Measurements from ENCODE around the gene ZNF43.

Gene ZNF43

DNA sequence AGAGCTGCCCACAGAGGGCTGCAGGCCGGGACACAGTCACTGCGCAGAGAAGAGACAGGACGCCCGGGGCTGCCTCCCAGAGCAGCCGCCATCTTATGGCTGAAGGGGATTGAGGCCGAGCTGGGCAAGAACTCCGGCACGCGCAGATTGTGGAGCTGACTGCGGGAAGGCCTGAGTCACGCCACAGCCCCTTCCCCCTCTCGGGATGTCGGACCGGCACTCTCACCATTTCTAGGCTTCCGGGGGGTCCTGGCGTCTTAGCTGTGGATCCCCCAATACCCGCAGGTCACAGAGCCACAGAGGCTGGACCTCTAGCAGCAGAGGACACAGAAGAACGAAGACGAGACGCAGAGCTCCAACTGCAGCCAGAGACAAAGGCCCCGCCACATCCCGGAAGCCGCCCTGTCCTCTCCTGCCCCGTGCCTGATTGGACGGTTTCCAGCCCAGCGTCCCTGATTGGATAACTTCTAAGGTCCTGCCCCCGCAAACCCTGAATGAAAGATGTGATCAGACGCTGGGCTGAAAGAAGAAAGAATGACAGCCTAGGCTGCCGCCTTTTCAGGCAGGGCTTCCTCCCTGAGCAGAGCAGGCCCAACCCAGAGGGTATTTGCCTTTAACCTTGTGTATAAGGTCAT lies at the start of gene ZNF43:
Gene ZNF43 (minus strand): TSS at position 373 of the 635 bp plus-strand sequence. CDS start 144 bp downstream, at position 229.
- no peak for TF ChIP-seq GATA3 (IDR thresholded peaks at IDR 0.05; ENCODE audit: low read depth, low read length)
- peak; percentile 48 for TF ChIP-seq GATA2 (IDR thresholded peaks at IDR 0.05; ENCODE audit: low read depth, low read length)

- TF ChIP-seq GATA3 (IDR thresholded peaks at IDR 0.05; ENCODE audit: low read depth, low read length) (no peak), GATA2 (IDR thresholded peaks at IDR 0.05; ENCODE audit: low read depth, low read length) (no peak)
Observed at GRCh38 chr19:21883516-21883915, 47.5 kb upstream of the ZNF43 start.

DNA sequence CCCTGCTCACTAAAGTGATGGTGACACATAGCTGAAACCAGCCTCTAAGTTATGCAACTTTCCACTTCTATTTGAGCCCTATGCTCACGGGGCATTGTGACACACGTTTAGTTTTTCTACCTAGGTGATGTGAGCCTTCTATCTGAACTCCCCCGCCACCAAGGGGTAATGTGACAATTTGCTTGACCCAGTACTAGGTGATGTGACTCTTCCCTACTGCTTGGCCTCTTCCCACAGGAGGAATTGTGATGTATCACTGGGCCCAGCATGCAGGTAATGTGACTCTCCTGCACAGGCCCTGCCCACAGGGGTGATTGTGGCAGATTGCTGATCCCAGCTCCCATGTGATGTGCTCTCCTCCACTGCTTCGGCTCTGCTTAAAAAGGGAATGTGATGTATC lies 42.7 kb upstream of the ZNF43 start:
- no peak for TF ChIP-seq GATA3 (IDR thresholded peaks at IDR 0.05; ENCODE audit: low read depth, low read length)
- no peak for TF ChIP-seq GATA2 (IDR thresholded peaks at IDR 0.05; ENCODE audit: low read depth, low read length)

DNA sequence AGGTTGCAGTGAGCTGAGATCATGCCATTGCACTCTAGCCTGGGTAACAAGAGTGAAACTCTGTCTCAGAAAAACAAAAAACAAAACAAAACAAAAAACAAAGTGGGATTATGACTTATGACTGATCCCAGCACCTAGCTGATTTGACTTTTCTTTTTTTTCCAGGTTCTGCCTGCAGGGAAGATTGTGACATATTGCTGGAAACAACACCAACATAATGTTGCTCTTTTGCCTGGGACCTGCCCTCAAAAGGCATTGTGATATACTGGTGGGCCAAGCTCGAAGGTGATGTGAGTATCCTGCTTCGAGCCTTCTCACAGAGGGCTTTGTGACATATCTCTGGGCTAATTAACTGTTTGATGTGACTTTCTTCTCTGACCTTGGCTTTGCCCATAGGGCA lies 42.0 kb upstream of the ZNF43 start:
- TF ChIP-seq GATA3 (IDR thresholded peaks at IDR 0.05; ENCODE audit: low read depth, low read length) (no peak), GATA2 (IDR thresholded peaks at IDR 0.05; ENCODE audit: low read depth, low read length) (no peak)

DNA sequence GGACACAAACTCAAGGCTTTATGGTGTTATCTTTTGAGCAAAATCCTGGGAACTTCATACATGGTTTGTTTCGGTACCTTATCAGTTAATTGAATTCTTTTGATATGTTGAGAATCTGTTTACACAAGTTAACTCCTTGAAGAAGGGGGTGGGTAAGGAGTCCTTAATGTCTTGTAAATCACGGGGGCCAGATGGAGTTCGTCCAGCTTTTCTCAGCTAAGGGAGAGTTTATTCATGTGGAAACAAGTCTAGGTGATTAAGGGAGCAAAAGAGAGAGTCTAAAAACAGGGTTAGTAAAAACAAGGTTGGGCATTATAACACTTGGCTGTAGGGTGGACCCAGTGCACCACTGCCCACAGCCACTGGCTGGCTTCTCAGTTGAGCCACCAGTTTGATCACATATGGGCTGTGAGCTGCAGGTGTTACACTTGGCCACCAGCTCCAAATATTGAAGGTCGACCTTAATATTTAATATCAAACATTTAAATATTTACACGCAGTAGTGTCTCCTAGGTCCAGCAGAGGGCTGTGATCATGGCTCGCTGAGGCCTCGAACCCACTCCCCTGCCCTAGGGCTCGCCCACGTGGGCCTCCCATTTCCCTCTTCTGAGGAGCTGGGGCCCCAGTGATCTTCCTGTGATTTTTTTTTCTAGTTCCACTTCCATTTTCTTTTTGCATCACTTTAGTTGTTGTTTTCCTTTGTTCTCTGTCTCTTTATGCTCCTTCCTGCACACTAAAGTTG lies 21.0 kb upstream of the ZNF43 start:
- TF ChIP-seq GATA2 (IDR thresholded peaks at IDR 0.05; ENCODE audit: low read depth, low read length) (no peak), GATA3 (IDR thresholded peaks at IDR 0.05; ENCODE audit: low read depth, low read length) (no peak)

DNA sequence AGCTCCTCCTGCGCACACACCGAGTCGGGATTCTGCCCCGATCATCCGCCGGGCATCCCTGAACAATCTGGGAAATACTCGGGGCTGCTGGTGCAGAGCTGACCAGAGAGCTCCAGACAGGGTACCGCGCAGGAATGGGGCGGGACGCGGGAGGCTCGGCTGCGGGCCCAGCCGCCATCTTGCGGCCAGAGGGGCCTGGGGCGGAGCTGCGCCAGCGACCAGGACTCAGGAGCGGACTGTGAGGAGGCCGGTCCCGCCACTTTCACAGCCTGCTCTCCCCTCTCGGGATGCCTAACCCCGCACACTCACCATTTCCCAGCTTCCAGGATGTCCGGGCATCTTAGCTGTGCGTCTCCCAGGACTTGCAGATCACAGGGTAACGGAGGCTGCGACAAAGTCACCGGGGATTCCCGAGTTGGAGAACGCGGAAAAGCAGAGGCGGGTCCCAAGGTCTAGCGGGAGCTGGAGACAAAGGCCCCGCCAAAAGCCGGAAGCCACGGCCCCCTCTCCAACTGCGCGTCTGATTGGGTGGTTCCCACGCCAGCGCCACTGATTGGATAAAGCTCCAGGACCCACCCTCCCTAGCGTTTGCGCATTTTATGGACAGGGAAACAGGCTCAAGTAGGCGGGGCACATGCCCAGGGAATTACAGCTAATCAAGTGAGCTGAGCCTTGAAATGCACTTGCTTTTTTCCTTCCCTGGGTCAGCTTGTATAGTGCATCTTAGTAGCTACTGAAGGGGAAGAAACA lies 15.8 kb upstream of the ZNF43 start:
- no peak for TF ChIP-seq GATA3 (IDR thresholded peaks at IDR 0.05; ENCODE audit: low read depth, low read length)
- TF ChIP-seq GATA2 (IDR thresholded peaks at IDR 0.05; ENCODE audit: low read depth, low read length): no peak

GRCh38 chr19:21850656-21851255 lies 14.8 kb upstream of the ZNF43 start:
- TF ChIP-seq GATA2 (IDR thresholded peaks at IDR 0.05; ENCODE audit: low read depth, low read length) (no peak), GATA3 (IDR thresholded peaks at IDR 0.05; ENCODE audit: low read depth, low read length) (no peak)

- TF ChIP-seq GATA2 (IDR thresholded peaks at IDR 0.05; ENCODE audit: low read depth, low read length) (no peak), GATA3 (IDR thresholded peaks at IDR 0.05; ENCODE audit: low read depth, low read length) (no peak)
Observed at GRCh38 chr19:21848706-21849105, 12.7 kb upstream of the ZNF43 start.

- TF ChIP-seq GATA3 (IDR thresholded peaks at IDR 0.05; ENCODE audit: low read depth, low read length) (no peak), GATA2 (IDR thresholded peaks at IDR 0.05; ENCODE audit: low read depth, low read length) (no peak)
Observed at GRCh38 chr19:21843081-21843480, 7.1 kb upstream of the ZNF43 start.

DNA sequence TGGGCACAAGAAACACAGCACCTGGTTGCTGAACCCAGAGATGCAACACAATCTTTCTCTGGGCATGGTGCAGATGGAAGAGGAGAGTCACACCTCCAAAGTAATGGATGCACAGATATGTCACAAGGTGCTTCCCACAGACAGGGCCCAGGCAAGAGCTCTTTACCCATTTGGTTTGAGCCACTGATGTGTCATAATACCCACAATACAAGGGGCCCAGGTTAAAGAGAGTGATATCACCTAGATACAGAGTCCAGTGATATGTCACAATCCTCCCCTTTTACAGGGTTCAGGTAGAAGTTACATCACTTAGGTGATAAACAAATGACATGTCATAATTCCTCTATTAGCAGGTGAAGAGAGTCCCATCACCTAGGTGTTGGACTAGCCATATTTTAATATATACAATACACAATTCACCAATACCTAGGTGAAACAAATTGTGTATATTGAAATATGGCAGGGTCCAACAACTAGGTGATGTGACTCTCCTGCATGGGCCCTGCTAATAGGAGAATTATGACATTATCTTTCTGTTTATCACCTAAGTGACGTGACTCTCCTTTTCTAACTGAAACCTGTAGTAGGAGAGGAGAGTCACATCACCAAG lies 5.6 kb upstream of the ZNF43 start:
- no peak for TF ChIP-seq GATA3 (IDR thresholded peaks at IDR 0.05; ENCODE audit: low read depth, low read length)

- TF ChIP-seq GATA2 (IDR thresholded peaks at IDR 0.05; ENCODE audit: low read depth, low read length): no peak
- TF ChIP-seq GATA3 (IDR thresholded peaks at IDR 0.05; ENCODE audit: low read depth, low read length): no peak
Observed at GRCh38 chr19:21841081-21841480, 5.1 kb upstream of the ZNF43 start.

GRCh38 chr19:21839976-21840375 lies 4.0 kb upstream of the ZNF43 start:
- no peak for TF ChIP-seq GATA2 (IDR thresholded peaks at IDR 0.05; ENCODE audit: low read depth, low read length)
- TF ChIP-seq GATA3 (IDR thresholded peaks at IDR 0.05; ENCODE audit: low read depth, low read length): no peak

DNA sequence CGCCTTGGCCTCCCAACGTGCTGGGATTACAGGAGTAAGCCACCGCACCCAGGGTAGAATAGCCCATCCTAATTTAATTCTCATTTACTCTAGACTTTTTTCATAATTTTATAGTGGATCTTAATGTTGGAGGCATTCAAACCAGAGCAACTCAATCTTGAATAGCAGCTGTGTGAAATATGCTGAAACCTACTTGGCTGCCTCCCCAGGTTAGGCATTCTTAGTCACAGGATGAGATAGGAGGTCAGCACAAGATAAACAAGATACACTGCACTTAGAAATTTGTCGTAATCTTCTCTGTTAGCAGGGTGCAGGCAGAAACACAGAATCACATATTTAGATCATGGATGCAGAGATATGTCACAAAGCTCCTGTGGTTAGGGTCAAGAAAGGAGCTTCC lies 2.7 kb upstream of the ZNF43 start:
- TF ChIP-seq GATA3 (IDR thresholded peaks at IDR 0.05; ENCODE audit: low read depth, low read length): no peak
- TF ChIP-seq GATA2 (IDR thresholded peaks at IDR 0.05; ENCODE audit: low read depth, low read length): no peak

GRCh38 chr19:21835429-21835809 lies 563 bp downstream of the ZNF43 start:
- no peak for TF ChIP-seq GATA3 (IDR thresholded peaks at IDR 0.05; ENCODE audit: low read depth, low read length)
- TF ChIP-seq GATA2 (IDR thresholded peaks at IDR 0.05; ENCODE audit: low read depth, low read length): no peak

Data from SH-SY5Y (cell line).